SKM-1 (cell line): Measurements from ENCODE around the gene SGMS2.
A peak's percentile ranks its signal among the peaks of the same experiment; 100 is the strongest.

Experiments used
- DNase-seq: peaks from one replicate; lab custom pipeline; 2025; ENCODE audit not compliant: unreplicated experiment; lab: John Stamatoyannopoulos, UW

The SGMS2 gene

DNA sequence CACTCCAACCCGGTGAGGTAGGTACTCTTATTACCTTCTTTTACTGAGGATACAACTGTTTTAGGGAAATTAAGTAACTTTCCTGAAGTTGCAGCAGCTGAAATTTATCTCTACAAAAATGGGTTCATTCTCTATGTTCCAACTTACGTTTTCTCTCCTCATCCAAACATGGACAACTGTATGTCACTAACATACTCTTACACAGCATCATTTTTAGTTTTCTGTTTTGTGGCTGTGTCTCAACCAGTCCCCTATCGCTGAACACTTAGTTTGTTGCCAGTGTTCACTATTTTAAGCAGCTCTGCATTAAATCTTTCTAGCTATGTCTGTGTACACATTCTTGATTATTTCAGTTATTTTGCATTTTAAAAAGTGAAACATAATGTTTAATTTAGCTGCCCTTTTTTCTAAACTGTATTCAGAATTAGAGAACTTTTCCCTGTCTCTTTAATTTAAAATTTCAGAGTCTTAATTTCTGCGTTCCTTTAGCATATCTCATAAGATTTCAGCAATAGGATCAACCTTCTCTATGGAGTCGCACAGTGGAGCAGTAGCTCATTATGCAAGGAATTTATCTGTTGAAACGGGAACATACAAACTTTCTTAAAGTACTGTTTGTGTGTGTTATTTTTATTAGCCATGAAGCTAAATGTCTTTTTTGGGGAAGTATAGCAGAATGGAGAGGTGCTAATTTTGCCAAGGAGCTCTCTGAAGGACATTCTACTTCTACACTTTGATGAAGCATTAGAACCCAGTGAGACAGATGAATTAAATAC lies 3.8 kb downstream of the SGMS2 start:
- DNase-seq, result no peak

DNA sequence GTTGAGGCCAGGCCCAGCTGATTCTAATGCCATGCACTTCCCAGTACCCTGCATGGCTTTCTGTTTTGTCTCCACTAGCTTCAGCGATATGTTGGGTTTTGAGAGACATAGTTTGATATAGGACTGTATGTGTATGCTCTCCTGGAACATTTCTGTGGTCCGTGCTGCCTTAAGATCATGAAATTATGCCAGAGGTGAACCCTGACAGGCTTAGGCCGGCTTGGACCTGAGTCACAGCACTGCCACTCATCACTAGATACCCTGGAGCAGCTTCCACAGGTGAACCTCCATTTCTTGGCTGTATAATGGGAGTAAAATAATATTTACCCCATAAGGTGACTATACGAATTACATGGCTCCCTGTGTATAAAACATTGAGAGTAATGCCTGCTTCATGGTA lies 6.4 kb downstream of the SGMS2 start:
- DNase-seq, result no peak

DNA sequence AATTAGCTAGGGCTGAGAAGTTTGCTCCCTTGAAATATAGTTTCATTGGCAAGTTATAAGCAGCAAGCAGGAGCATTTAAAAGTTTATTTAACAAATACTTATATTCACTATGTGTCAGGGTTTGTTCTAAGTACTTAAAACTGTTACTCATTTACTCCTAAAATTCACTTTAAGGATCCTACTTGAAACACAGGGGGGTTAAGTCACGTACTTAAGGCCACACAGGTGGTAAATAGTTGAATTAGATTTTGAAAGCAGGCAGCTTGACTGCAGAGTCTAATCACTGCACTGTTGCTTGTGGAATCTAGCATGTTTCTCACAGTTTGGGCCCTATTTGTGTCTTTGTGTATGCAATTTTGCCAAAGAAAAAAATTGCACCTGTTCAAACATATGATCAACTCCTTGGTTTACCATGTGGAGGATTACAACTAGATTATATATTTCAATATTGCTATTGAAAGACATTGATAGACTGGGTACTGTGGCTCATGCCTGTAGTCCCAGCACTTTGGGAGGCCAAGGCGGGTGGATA lies 7.6 kb downstream of the SGMS2 start:
- no peak for DNase-seq

DNA sequence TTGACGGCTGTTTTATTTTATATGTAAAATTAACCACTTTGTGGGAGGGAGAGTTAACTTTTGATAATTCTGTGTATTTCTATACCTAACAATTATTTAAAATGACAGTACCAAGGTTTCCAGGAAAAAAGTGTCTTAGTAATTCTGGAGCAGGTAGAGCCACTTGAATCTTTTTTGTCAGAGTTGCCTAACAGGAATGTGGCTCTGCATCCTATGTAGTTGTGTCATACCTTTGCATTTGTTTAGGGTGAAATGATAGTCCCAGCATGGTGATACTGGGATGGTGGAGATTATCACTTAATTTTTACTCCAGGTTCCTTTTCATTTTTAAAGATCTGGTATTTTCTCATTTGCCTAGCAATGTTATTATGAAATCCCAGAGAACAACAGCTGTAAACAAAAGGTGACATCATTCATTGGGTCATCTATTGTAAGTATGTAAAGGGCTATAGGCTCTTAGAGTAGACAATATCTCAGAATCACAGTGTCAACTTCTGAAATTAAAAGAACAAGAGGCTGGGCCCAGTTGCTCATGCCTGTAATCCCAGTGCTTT lies 9.6 kb downstream of the SGMS2 start:
- no peak for DNase-seq

DNA sequence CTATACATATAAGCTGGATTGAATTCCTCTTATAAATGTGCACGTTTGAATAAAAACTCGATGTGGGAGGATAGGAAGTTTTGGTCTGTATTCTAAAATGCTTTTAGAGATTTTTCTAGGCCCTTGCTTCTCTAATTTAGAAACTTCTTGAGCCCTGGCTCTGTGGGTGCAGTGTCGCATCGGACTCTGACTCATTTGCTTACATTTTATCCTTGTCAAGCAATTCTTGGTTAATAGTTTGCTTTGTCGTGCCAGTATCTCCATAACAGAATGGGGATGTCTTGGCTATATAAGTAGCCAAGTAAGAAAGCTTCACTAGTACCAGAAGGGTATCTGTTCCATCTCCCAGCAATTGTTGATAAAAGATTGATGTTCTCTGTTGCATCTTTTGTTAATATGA lies 10.7 kb downstream of the SGMS2 start:
- no peak for DNase-seq

DNA sequence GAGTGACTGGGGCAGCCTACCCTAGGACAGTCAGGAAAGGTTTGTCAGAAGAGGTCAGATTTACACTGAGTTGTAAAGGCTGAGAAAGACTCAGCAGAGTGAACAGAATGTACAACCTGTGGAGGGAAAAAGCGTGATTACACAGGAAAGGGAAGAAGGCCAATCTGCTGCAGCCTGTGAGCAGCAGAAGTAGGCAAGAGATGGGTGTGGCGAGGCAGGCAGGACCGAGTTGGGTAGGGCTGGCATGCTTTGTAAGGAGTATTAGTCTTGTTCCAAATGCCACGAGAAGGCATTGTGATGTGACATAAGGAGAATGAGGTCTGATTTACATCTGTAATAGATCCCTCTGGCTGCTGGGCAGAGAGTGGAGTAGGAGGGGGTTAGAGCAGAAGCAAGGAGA lies 12.6 kb downstream of the SGMS2 start:
- DNase-seq, result no peak

DNA sequence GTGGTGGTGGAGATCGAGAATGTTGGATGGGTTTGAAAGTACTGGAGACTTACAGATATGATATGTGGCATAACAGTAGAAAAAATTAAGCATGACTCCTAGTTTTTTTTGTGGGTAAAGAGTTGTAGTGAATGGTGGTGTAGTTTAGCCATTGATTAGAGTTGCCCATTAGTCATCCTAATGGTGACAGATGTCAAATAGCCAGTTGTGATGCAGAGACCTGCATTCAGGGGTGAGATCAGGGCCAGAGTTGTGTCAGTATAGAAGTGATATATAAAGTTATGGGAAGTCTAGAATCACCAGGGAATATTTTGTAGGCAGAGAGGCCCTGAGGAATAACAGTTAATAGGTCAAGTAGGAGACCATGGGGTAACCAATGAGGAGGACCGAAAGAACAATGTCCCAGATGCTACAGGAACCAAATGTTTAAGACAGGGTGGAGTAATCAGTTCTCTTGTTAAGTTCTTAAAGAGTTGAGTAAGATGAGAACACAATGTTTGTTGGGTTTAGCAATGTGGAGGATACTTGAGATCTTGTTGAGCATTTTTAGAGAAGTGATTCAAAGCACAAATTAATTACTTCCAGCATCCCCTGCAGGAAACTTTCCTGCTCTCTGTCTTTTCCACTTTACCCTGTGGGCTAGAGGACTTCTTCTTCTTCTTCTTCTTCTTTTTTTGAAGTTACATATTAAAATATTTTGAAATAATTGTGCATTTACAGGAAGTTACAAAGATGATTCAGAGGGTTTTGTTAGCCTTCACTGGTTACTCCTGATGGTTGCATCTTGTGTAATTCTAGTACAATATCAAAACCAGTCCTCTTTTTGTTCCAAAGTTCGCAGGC lies 13.3 kb downstream of the SGMS2 start:
- peak; percentile 76 for DNase-seq

DNA sequence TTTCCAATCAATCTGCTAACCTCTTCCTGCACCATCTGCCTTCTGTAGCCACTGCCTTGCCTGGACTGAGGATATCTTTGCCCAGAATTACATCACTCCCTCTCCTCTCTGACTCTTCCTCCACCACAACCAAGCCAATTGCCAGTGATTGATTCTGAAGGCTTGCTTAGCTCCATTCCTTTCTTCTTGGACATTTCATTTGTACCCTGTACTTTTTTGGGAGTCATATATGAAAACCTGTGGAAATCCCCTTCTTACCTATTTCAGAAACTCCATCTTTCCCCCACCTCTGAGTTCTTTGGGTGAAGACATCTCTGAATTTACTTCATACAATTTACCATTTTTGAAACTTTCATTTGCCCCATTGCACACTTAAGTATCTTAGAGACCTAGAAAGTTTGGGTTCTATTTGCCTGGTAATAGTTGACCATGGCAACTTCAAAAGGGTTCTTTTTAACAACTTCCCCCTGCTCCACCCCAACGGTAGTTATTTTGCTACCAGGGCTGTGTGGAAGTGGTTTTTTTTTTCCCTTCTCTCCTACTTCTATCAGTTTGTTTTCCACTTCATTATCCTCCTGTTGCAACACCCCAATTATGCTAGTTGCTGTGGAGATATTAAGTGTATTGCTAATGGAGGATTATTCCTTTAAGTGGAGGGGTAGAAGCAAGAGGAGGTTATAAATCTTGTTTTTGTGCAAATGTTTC lies 14.3 kb downstream of the SGMS2 start:
- no peak for DNase-seq

DNA sequence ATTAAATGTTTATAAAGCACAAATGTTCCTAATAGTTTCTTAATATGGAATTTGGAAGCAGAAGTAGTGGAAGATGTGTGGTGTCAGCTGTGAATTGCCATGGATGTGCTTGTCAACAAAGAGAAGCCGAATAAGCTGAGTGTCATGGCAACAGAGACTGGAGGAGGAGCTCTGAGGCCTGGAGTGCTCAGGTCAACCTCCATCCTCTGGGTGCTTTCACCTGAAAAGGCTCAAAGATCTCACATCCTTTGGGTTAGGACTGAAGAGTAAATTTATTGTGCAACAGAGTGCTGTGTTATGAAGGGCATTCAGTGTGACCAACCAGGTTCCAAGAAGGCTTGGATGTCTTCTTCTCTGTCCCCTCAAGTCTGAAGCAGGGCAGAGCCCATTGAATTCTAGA lies 18.7 kb downstream of the SGMS2 start:
- DNase-seq, result no peak

DNA sequence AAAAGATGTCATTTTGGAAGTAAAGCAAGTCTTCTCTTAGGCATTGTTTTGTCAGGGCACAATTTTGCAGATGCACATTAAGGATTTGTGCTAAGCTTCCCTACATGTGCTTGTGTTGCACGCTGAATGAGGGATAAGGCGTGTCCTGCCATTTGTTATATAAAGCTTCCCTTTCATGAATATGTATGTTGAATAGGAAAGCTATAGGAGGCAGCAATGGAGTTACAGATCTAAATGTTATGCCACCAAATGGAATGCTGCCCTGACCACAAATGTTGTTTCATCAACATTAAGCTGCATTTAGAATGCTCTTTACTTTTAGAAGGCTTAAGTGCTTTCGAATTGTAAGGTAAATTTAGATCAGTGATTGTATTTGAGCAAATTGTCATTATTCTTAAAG lies 20.9 kb downstream of the SGMS2 start:
- DNase-seq, result no peak

DNA sequence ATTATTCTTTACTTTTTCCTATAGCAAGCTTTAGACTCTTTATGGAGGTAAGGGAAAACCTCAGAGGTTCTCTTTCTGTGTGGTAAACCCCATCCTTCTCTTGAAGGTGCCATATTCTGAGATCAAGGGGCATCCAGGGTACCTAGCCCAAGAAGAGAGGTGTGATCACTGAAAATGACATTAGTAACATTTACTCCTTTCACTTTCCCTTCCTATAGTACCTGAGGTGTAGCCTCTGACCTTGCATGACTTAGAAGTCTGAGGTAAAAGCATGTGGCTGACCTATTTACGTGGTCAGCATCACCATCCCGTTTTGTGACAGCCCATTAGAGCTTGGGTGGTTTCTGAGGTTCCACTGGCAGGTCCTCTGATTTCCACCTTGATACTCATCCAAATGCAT lies 25.7 kb downstream of the SGMS2 start:
- no peak for DNase-seq

DNA sequence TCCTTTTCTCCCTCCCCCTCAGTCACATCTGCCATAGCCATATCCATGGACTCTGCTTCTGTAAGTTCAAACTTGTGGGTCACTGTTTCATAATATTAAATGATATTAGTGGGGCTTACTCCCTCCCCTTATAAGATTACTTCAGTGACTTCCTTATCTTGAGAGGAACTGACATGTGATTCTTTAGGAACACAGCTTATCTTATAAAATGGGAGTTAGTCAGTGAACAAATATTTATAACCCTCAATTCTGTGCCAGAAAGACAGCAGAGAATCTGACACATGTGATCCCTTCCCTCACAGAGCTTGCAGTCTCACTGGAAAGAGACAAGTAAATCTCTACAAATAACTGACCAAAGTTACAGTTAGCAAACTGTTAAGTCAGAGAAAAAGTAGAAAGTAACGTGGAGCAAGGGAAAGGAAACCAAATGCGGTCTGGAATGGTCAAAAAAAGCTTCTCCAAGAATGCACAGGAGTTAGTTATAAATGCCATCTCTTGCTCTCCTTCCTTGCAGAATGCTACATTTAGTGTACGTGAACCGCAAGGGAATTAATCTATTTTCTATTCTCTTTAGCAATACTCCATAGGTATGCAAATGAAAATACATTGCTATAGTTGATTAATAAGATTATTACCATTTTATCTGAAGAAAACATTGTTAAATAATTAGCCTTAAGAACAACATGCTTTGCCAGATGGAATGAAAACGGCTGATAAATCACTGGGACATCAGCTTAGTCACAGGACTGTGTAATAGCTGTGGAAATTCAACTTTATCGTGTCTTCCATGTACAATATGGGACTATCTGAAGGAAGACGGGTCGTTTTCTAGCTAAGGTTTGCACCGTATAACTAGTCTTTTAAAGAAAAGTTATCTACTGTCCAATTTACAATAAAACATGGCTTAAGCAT lies 29.0 kb downstream of the SGMS2 start:
- DNase-seq, result no peak

DNA sequence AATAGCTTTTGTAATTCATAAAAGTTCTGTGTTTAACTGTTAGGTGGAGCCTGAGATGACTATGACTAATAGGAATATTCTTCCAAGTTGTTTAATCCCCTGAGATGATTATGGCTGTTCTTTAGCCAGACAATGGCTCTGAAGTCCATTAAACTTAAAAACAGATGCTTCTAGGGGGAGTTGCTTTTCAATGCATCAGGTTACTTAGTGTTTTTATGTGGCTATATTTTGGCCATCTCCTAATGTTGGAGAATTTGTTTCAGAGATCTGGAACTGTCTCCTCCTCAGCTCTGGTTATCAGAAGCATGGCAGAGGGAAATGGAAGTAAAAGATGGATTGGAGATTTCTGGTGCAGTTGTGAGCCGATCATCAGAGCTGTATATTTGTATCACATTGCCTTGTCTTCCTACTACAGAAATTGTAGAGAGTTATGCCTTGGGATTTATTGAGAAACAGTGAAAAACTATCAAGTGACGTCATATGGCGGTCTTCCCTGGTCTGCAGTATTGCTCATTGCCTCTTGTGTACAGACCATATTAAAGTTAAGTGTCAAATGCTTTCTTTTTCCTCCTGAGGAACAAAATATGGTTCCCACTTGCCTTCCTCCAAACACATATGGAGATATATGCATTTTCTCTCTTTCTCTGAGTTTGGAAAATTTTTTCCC lies 29.8 kb downstream of the SGMS2 start:
- DNase-seq, result no peak

DNA sequence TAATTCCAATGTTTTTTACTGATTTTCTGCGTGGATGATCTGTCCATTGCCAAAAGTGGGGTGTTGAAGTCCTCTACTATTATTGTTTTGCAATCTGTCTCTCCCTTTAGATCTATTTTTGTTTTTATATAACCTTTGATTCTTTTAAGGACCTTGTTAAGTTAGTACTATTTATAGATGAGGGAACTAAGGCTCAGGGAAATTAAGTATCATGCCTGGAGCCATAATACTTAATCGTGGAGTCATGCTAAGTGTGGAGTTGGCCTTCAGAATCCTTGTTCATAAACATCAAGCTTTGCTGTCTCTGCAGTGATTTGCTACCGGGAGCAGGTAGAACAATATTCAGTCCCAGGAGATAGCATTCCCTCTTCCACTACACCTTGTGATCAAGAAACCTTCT lies 31.0 kb downstream of the SGMS2 start:
- DNase-seq, result no peak

DNA sequence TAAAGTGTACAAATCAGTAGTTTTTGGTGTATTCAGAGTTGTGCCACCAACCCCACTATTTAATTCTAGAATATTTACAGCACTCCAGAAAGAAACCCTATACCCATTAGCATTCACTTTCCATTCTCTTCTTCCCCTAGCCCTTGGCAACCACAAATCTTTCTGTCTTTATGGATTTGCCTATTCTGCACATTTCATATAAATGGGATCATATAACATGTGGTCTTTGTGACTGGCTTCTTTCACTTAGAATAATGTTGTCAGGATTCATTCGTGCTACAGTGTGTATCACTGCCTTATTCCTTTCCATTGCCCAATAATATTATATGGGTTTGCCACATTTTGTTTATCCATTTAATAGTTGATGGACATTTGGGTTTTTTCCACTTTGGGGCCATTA lies 32.2 kb downstream of the SGMS2 start:
- no peak for DNase-seq

DNA sequence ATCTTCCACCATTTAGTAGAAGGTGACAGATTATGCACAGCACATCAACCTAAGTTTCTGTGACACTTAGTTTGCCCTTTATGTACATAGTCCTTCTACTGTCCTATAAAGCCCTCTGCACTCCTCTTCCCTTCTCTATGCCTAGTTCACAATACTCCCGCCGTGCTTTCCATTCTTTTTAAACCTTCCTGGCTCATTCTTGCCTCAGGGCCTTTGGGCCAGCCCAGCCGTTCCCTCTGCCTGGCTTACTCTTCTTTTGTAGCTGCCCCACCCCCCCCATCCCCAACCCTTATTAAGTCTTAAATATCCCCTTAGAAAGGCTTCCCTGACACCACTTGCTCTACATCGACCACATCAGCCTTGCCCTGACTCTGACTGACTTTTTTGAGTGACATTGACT lies 33.0 kb downstream of the SGMS2 start:
- DNase-seq, result no peak

DNA sequence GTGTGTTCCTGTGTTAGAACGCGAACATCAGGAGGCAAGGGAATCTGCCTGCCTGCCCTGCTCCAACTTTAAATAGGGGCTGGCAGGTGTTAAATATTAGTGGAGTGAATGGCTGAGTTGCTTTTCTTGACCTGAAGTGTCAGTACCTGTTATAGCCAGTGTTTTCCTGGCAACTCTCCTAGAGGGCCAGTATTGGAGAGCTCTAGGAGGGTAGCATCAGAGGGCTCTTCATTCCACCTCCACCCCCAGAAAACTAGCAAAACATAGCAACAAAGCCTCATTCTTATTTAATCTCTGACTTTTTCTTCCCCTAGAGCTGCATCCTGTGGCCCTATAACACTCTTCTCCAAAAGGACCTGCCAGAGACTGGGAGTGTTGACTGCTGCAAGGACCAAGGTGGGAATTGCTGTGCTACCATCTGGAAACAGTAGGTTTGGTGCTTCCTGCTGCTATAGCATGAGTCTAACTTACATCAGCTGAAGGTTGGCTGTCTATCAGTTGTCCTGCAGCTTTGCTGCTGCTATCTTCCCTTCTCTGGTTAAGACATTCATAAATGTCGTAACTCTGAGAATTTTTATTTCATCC lies 33.5 kb downstream of the SGMS2 start:
- DNase-seq, result no peak

DNA sequence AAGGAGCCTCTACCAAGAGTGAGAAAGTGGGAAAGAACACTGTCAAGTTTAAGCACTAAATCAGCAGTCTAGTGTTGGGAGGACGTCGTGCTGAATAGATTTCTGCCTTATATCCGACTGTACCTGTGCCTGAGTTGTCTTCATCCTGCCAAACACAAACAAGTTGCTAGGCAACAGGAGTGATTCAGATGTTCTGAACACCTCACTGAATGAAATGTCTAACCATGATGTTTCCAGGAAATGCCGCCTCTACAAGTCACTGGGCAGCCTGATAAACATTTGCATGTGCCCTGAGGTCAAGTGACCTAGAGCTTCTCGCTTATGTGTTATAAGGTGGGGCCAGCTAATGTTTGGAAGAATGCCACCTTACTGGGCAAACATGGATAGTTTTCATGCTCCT lies 37.9 kb downstream of the SGMS2 start:
- DNase-seq, result no peak

DNA sequence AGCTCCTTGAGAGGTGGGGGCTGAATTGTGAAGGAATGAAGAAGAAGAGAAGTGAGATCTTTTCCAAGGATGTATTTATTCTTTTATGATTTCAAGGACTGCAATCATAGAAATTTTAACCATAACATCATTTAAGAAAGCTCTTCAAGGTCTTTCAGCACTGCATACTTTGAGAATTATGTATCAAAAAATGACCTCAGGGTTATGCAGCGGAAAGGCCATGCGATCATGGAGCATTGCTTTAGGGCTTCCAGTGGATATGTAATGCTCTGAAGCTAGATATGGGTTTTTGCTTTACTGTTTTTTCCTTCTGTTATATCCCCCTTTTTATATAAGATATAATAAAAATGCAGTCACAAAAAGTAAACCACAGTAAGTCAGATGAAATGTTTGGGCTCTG lies 38.7 kb downstream of the SGMS2 start:
- no peak for DNase-seq
